ENCODE results near the gene TIE1. TPM values are rescaled to one million over a fixed set of nuclear protein-coding genes. Genes with fewer than 3 reads are reported as not detected.
A peak's percentile ranks its signal among the peaks of the same experiment; 100 is the strongest.

The TIE1 gene
- total RNA-seq, 1 donor from 2014 or later: 643 TPM

DNA sequence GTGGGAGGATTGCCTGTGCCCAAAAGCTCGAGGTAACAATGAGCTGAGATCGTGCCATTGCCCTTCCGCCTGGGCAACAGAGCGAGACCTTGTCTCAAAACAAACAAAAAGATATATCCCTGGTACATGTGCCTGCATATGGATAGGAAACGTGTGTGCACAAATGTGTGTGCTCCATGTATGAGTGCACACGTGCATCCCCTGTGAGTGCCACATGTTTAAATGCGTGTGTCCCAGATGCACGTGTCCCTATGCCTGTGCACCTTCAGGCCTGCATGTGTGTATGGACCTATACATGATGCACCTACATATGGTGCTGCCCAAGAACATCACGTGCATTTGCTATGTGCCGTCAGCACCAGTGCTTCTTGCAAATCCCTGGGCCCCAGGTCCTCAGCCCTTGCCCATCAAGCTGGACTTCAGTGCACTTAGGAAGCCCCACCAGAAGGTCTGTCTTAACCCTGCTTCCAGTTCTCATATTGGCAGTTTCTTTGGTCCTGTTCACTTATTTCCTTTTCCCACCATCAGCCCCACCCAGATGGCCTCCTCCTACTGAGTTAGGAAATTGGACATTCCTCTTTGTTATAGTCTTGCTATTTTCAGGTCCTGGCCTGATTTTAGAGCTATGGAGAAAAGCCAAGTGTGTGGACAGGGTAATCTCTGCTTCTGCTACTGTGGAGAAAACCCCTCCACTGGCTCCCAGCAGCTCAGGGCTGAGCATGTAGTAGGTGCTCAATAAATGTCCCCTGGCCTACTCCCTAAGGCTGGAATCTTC, 15.4 kb downstream of the TIE1 start:
- no peak for DNase-seq (ENCODE audit: low spot score)
- Mint-ChIP-seq H3K4me3 (ENCODE audit: unreplicated experiment) (peak overlapping the region; percentile 56), H3K9me3 (ENCODE audit: unreplicated experiment) (no peaks in the 10 kb centered on the region), H3K4me1 (ENCODE audit: unreplicated experiment) (peaks cover 2% of the 10 kb centered on the region), H3K36me3 (ENCODE audit: low read depth, unreplicated experiment) (peaks cover 73% of the 10 kb centered on the region), H3K27me3 (ENCODE audit: unreplicated experiment) (peaks cover 31% of the 10 kb centered on the region), H3K27ac (ENCODE audit: unreplicated experiment) (no peak overlapping the region)
- TF ChIP-seq, protein P1, sequence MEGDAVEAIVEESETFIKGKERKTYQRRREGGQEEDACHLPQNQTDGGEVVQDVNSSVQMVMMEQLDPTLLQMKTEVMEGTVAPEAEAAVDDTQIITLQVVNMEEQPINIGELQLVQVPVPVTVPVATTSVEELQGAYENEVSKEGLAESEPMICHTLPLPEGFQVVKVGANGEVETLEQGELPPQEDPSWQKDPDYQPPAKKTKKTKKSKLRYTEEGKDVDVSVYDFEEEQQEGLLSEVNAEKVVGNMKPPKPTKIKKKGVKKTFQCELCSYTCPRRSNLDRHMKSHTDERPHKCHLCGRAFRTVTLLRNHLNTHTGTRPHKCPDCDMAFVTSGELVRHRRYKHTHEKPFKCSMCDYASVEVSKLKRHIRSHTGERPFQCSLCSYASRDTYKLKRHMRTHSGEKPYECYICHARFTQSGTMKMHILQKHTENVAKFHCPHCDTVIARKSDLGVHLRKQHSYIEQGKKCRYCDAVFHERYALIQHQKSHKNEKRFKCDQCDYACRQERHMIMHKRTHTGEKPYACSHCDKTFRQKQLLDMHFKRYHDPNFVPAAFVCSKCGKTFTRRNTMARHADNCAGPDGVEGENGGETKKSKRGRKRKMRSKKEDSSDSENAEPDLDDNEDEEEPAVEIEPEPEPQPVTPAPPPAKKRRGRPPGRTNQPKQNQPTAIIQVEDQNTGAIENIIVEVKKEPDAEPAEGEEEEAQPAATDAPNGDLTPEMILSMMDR (IDR thresholded peaks at IDR 0.05; ENCODE audit: unreplicated experiment): no peak

DNA sequence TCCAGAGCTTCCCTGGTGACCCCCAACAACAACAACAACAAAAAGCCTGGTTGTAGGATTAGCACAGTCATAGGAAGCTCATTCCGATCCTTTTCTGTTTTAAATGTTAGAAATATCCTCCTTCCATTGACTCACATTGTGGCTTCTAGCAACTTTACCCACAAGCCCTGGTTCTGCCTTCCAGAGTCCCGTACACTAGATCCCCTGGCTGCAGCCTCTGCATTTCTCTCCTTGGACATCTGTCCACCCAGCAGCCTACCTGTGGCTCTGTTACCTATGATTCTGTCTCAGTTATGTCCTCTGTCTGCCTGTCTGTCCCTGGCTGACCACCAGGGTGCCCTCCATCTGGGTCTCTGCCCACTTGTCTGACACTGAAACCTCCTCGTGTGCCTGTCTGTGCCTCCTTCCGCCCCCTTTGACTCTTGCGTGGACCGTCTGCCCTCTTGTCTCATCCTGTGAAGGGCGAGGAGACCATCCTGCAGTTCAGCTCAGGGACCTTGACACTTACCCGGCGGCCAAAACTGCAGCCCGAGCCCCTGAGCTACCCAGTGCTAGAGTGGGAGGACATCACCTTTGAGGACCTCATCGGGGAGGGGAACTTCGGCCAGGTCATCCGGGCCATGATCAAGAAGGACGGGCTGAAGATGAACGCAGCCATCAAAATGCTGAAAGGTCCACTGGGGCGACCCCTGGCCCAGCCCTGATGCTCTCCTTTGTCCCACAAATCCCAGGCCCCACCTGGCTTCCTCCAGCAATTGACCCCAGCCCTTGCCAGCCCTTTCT, 16.1 kb downstream of the TIE1 start:
- peaks cover 5% of the 10 kb centered on the region for H3K4me1 Mint-ChIP-seq (ENCODE audit: unreplicated experiment)
- peaks cover 29% of the 10 kb centered on the region for H3K27me3 Mint-ChIP-seq (ENCODE audit: unreplicated experiment)
- H3K36me3 Mint-ChIP-seq (ENCODE audit: low read depth, unreplicated experiment): peaks cover 74% of the 10 kb centered on the region
- H3K27ac Mint-ChIP-seq (ENCODE audit: unreplicated experiment): no peak overlapping the region
- TF ChIP-seq, protein P1 (IDR thresholded peaks at IDR 0.05; ENCODE audit: unreplicated experiment): peak; percentile 31
- no peaks in the 10 kb centered on the region for H3K9me3 Mint-ChIP-seq (ENCODE audit: unreplicated experiment)
- no peak for DNase-seq (ENCODE audit: low spot score)
- H3K4me3 Mint-ChIP-seq (ENCODE audit: unreplicated experiment): peak overlapping the region; percentile 66

DNA sequence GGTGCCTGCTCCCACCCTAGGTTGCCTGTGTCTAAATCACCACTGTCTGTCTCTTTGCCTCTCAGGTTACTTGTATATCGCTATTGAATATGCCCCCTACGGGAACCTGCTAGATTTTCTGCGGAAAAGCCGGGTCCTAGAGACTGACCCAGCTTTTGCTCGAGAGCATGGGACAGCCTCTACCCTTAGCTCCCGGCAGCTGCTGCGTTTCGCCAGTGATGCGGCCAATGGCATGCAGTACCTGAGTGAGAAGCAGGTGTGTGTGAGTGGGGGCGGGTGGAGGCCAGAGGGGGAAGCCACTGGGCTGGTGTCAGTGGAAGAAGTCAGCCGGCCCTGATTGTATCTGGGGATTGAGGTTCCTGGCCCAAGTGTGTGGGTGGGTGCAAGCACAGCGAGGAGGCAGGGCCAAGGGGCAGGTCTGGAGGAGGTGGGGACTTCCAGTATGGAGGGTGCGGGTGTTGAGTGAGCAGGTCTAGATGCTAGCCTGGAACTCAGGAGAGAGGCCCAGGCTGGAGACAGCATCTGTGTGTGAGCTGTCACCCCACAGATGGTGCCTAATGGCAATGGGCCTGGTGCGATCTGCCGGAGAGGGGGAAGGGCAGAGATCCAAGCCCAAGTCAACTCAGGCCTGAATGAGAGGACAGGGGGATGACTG, 17.2 kb downstream of the TIE1 start:
- H3K4me1 Mint-ChIP-seq (ENCODE audit: unreplicated experiment): peaks cover 6% of the 10 kb centered on the region
- TF ChIP-seq, protein P1 (IDR thresholded peaks at IDR 0.05; ENCODE audit: unreplicated experiment): no peak
- DNase-seq (ENCODE audit: low spot score): no peak
- H3K27ac Mint-ChIP-seq (ENCODE audit: unreplicated experiment): peak overlapping the region; percentile 9
- peak overlapping the region; percentile 80 for H3K4me3 Mint-ChIP-seq (ENCODE audit: unreplicated experiment)
- H3K9me3 Mint-ChIP-seq (ENCODE audit: unreplicated experiment): no peaks in the 10 kb centered on the region
- peaks cover 77% of the 10 kb centered on the region for H3K36me3 Mint-ChIP-seq (ENCODE audit: low read depth, unreplicated experiment)
- peaks cover 27% of the 10 kb centered on the region for H3K27me3 Mint-ChIP-seq (ENCODE audit: unreplicated experiment)

DNA sequence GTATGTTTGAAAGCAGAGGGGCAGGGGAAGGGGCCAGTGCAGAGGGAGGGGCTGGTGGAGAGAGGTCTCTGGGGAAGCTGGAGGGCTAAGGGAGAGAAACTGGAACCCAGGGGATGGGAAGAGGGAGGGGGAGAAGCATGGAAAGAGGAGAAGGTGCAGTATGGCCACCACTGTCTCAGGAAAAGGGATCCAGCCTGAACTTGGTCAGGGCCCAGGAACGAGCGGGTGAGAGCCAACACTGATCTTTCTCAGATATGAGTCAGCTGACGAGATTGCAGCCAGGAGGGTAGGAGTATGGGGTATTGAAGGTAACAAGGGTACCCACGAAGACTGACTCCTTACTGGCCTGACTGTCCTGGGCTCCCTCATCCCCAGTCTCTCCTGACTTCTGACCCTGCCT, 18.0 kb downstream of the TIE1 start:
- TF ChIP-seq, protein P1 (IDR thresholded peaks at IDR 0.05; ENCODE audit: unreplicated experiment): no peak
- DNase-seq (ENCODE audit: low spot score): no peak

More for the DNA sequence above, 18.0 kb downstream of the TIE1 start:
- Mint-ChIP-seq H3K36me3 (ENCODE audit: low read depth, unreplicated experiment) (peaks cover 78% of the 10 kb centered on the region), H3K9me3 (ENCODE audit: unreplicated experiment) (no peaks in the 10 kb centered on the region), H3K27me3 (ENCODE audit: unreplicated experiment) (peaks cover 28% of the 10 kb centered on the region), H3K4me1 (ENCODE audit: unreplicated experiment) (peaks cover 11% of the 10 kb centered on the region), H3K27ac (ENCODE audit: unreplicated experiment) (no peak overlapping the region), H3K4me3 (ENCODE audit: unreplicated experiment) (no peak overlapping the region)

Measured in endothelial cell (in vitro differentiated cells).